A549 (cell line): Measurements from ENCODE around the gene AKAP6.

ENCODE experiments used
- CTCF ChIP-seq: fragments of >200 bp; sonication (Bioruptor Twin); formaldehyde crosslinking; IDR thresholded peaks from 3 replicates; pipeline ENCODE4 v1.5.1; 2016
- ELK1 ChIP-seq: fragments of 150-350 bp; IDR thresholded peaks from 2 replicates; pipeline ENCODE4 v1.6.1; 2014; ENCODE audit warnings: low read depth, mild to moderate bottlenecking, low read length
- EP300 ChIP-seq, 2 experiments: fragments of >200 bp; sonication (Bioruptor Twin); formaldehyde crosslinking; IDR thresholded peaks; 2 replicates in 1 of 2; 3 replicates in 1 of 2; pipeline ENCODE4 v1.6.1; 2016 to 2017
- HOXA7 ChIP-seq: fragments of 250-450 bp; sonication (Bioruptor Pico); IDR thresholded peaks from 2 replicates; pipeline ENCODE4 v1.5.0; 2020; ENCODE audit warnings: mild to moderate bottlenecking, moderate library complexity
- MAZ ChIP-seq: fragments of 150-350 bp; IDR thresholded peaks from 2 replicates; pipeline ENCODE4 v1.6.1; 2014; ENCODE audit warnings: antibody characterized with exemption, low read depth, low read length, borderline replicate concordance
- MYC ChIP-seq: IDR thresholded peaks from 2 replicates; pipeline ENCODE4 v1.6.1; 2012; ENCODE audit warnings: mild to moderate bottlenecking, inconsistent platforms, low read length, improper control_type of control experiment, borderline replicate concordance
- POLR2A ChIP-seq: IDR thresholded peaks from 2 replicates; pipeline ENCODE4 v1.6.1; 2012; ENCODE audit warnings: mild to moderate bottlenecking, low read length
- REST ChIP-seq: fragments of 200-600 bp; sonication (generic); IDR thresholded peaks from 2 replicates; pipeline ENCODE4 v1.6.1; 2016; ENCODE audit warnings: antibody characterized with exemption, mild to moderate bottlenecking, moderate library complexity
- RFX5 ChIP-seq: fragments of 450-650 bp; IDR thresholded peaks from 2 replicates; pipeline ENCODE4 v1.7.1; 2014; ENCODE audit warnings: antibody characterized with exemption, mild to moderate bottlenecking, moderate library complexity
- ZNF302 ChIP-seq: fragments of 250-450 bp; sonication (Bioruptor Pico); IDR thresholded peaks from 2 replicates; pipeline ENCODE4 v1.9.0; 2021; ENCODE audit warnings: inconsistent platforms, mild to moderate bottlenecking, moderate library complexity

GRCh38 chr14:32826404-32827082 is 497.4 kb downstream of the AKAP6 start:
- TF ChIP-seq MAZ (no peak), CTCF (no peak), POLR2A (no peak), ZNF302 (CRISPR knock-in tag) (no peak), EP300 (IDR thresholded peaks at IDR 0.05) (no peak), RFX5 (no peak), MYC (no peak), REST (no peak), ELK1 (no peak), HOXA7 (no peak)
